OCI-LY7 (cell line): Measurements from ENCODE around the gene HSD3B2.

ENCODE experiments used
- EZH2phosphoT487 ChIP-seq: fragments of 200-600 bp; sonication (generic); IDR thresholded peaks from 2 replicates; pipeline ENCODE4 v1.6.1; 2018; ENCODE audit warnings: low read depth, borderline replicate concordance, mild to moderate bottlenecking, mixed run types, antibody characterized with exemption, low read length, moderate library complexity, mixed read lengths
- TF ChIP-seq, protein P1 (sequence below): fragments of 200-600 bp; sonication (generic); conservative IDR thresholded peaks from 2 replicates; pipeline ENCODE4 v1.5.1; 2014; ENCODE audit warnings: mild to moderate bottlenecking, antibody characterized with exemption, low read length, moderate library complexity, mixed read lengths

DNA sequence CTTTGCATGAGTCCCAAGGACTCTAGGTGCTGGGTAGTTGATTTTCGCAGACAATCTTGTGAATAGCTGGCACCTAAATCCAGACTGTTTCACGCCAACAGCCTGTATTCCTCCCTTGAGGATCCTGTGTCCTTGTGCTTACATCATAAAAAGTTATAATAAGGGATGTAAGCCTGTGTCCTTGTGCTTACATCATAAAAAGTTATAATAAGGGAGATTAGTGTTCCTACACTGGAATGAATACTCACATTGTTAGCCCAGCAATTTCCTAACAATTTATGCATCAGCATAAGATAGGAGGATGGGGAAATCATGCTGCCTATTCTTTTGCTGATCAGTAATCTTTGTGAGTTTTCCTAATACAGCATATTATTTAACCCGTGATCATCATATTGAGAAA, 4.0 kb upstream of the HSD3B2 start:
- TF ChIP-seq, protein P1, sequence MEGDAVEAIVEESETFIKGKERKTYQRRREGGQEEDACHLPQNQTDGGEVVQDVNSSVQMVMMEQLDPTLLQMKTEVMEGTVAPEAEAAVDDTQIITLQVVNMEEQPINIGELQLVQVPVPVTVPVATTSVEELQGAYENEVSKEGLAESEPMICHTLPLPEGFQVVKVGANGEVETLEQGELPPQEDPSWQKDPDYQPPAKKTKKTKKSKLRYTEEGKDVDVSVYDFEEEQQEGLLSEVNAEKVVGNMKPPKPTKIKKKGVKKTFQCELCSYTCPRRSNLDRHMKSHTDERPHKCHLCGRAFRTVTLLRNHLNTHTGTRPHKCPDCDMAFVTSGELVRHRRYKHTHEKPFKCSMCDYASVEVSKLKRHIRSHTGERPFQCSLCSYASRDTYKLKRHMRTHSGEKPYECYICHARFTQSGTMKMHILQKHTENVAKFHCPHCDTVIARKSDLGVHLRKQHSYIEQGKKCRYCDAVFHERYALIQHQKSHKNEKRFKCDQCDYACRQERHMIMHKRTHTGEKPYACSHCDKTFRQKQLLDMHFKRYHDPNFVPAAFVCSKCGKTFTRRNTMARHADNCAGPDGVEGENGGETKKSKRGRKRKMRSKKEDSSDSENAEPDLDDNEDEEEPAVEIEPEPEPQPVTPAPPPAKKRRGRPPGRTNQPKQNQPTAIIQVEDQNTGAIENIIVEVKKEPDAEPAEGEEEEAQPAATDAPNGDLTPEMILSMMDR = no peak
- TF ChIP-seq EZH2phosphoT487 = no peak
